ENCODE data around the gene TEKT4.
"Not testable (repeated sequence)": the region's sequence is repeated elsewhere in the genome, so short reads cannot be mapped to it uniquely, and the experiment has no call there.

The TEKT4 gene, protein sequence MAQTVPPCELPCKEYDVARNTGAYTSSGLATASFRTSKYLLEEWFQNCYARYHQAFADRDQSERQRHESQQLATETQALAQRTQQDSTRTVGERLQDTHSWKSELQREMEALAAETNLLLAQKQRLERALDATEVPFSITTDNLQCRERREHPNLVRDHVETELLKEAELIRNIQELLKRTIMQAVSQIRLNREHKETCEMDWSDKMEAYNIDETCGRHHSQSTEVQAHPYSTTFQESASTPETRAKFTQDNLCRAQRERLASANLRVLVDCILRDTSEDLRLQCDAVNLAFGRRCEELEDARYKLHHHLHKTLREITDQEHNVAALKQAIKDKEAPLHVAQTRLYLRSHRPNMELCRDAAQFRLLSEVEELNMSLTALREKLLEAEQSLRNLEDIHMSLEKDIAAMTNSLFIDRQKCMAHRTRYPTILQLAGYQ

DNA sequence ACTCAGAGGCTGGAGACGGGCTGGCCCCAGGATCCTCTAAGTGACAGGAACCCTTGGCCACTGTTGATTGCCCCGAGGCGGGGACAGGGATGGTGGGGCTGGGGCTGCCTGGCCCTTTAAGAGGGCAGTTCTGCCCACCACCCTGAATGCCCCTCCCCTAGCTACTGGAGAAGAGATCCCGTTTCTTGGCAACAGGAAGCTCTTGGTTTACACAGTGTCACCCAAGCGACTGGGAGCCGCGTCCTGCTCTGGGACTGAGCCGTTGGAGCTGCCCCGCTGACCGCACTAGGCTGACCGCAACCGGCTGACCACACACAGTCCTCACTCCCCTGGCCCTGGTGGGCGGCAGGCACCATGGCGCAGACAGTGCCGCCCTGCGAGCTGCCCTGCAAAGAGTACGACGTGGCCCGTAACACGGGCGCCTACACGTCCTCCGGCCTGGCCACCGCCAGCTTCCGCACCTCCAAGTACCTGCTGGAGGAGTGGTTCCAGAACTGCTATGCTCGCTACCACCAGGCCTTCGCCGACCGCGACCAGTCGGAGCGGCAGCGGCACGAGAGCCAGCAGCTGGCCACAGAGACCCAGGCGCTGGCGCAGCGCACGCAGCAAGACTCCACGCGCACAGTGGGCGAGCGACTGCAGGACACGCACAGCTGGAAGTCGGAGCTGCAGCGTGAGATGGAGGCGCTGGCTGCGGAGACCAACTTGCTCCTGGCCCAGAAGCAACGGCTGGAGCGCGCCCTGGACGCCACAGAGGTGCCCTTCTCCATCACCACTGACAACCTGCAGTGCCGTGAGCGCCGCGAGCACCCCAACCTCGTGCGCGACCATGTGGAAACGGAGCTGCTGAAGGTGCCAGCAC lies at the start of gene TEKT4:
Gene TEKT4 (plus strand): TSS at position 205 of the 862 bp plus-strand sequence. CDS start 150 bp downstream, at position 355.
- H4K20me1 ChIP-seq (ENCODE audit: insufficient read depth, low read length), result no peaks in the 10 kb centered on the region
- H2AFZ ChIP-seq (ENCODE audit: low read length), result no peak within 1 kb of the TSS
- H3K27me3 ChIP-seq (ENCODE audit: insufficient read depth, low read length), result 0 out of 2 replicates have a peak, but pooled peaks cover 4% of the 10 kb centered on the region
- H3K4me2 ChIP-seq (ENCODE audit: low read length), result no peak within 1 kb of the TSS
- no peaks in the 10 kb centered on the region for H3K9me2 ChIP-seq (ENCODE audit: low read depth, low read length)
- H3K4me3 ChIP-seq (ENCODE audit: low read depth, low read length, poor library complexity, severe bottlenecking), result no peak within 1 kb of the TSS
- no peaks in the 10 kb centered on the region for H3K9me3 ChIP-seq (ENCODE audit: low read length)
- H3K36me3 ChIP-seq (ENCODE audit: insufficient read depth, low read length), result no peaks in the 10 kb centered on the region
- no peaks in the 10 kb centered on the region for H3K4me1 ChIP-seq (ENCODE audit: insufficient read depth, low read length, severe bottlenecking)
- H3K9ac ChIP-seq (ENCODE audit: low read length), result no peak within 1 kb of the TSS
- H3K27ac ChIP-seq (ENCODE audit: low read depth, low read length, poor library complexity, severe bottlenecking), result no peak within 1 kb of the TSS
- no peaks in the 10 kb centered on the region for H3F3A ChIP-seq (ENCODE audit: insufficient read depth, low read length)
- H3K79me2 ChIP-seq (ENCODE audit: insufficient read depth, low read length), result no peaks in the 10 kb centered on the region
- TF ChIP-seq, protein P1, sequence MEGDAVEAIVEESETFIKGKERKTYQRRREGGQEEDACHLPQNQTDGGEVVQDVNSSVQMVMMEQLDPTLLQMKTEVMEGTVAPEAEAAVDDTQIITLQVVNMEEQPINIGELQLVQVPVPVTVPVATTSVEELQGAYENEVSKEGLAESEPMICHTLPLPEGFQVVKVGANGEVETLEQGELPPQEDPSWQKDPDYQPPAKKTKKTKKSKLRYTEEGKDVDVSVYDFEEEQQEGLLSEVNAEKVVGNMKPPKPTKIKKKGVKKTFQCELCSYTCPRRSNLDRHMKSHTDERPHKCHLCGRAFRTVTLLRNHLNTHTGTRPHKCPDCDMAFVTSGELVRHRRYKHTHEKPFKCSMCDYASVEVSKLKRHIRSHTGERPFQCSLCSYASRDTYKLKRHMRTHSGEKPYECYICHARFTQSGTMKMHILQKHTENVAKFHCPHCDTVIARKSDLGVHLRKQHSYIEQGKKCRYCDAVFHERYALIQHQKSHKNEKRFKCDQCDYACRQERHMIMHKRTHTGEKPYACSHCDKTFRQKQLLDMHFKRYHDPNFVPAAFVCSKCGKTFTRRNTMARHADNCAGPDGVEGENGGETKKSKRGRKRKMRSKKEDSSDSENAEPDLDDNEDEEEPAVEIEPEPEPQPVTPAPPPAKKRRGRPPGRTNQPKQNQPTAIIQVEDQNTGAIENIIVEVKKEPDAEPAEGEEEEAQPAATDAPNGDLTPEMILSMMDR (IDR thresholded peaks at IDR 0.05; ENCODE audit: low read length), result no peak
- TF ChIP-seq EZH2 (IDR thresholded peaks at IDR 0.05; ENCODE audit: borderline replicate concordance, low read length), result no peak

DNA sequence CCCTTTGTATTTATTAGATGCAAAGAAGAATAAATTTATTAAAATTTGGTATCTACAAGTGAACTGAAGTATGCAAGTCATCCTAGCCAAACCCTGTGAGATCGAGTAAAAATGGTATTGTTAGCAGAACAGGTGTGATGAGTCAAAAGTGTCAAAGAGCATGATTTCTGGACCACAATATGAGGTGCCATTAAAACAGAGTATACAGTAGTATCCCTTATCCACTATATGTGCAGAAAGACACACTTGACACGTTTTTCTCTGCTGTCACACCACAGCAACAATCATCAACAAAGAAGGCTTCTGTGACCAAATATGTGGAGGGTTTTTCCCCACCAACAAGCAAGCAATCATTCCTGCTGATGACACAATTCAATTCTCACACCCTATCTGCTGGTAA lies 32.0 kb upstream of the TEKT4 start:
- not testable (repeated sequence) for H3K9ac ChIP-seq (ENCODE audit: low read length); H3K4me3 ChIP-seq (ENCODE audit: low read depth, low read length, poor library complexity, severe bottlenecking); H4K20me1 ChIP-seq (ENCODE audit: insufficient read depth, low read length); H3K9me3 ChIP-seq (ENCODE audit: low read length); H3K9me2 ChIP-seq (ENCODE audit: low read depth, low read length); H3K36me3 ChIP-seq (ENCODE audit: insufficient read depth, low read length); H3K27me3 ChIP-seq (ENCODE audit: insufficient read depth, low read length); H3F3A ChIP-seq (ENCODE audit: insufficient read depth, low read length); H3K79me2 ChIP-seq (ENCODE audit: insufficient read depth, low read length); H2AFZ ChIP-seq (ENCODE audit: low read length); H3K4me2 ChIP-seq (ENCODE audit: low read length); H3K27ac ChIP-seq (ENCODE audit: low read depth, low read length, poor library complexity, severe bottlenecking); H3K4me1 ChIP-seq (ENCODE audit: insufficient read depth, low read length, severe bottlenecking)

DNA sequence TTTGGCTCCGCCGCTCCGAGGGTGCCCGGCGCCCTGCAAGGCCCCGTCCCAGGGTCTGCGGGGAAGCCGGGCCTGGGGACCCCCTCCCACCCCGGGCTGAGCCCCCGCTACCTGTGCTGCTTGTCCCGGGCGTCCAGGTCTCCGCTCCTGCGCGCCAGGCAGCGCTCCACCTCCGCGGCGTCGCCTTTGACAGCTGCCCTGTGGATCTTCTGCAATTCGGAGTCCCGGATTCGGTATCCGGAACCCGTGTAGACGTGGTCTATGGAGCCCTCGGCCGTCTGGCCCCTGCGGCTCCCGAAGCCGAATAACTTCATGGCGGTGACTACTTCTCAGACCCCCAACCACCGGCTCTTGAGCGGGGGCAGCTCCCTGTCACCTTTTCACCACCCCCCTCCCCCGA lies 14.4 kb upstream of the TEKT4 start:
- H3K36me3 ChIP-seq (ENCODE audit: insufficient read depth, low read length); H3K4me2 ChIP-seq (ENCODE audit: low read length); H3K27ac ChIP-seq (ENCODE audit: low read depth, low read length, poor library complexity, severe bottlenecking); H3K9me3 ChIP-seq (ENCODE audit: low read length); H3K4me3 ChIP-seq (ENCODE audit: low read depth, low read length, poor library complexity, severe bottlenecking); H3K4me1 ChIP-seq (ENCODE audit: insufficient read depth, low read length, severe bottlenecking); H3K27me3 ChIP-seq (ENCODE audit: insufficient read depth, low read length); H3K79me2 ChIP-seq (ENCODE audit: insufficient read depth, low read length); H3K9me2 ChIP-seq (ENCODE audit: low read depth, low read length); H3K9ac ChIP-seq (ENCODE audit: low read length); H2AFZ ChIP-seq (ENCODE audit: low read length); H3F3A ChIP-seq (ENCODE audit: insufficient read depth, low read length); H4K20me1 ChIP-seq (ENCODE audit: insufficient read depth, low read length): not testable (repeated sequence)

DNA sequence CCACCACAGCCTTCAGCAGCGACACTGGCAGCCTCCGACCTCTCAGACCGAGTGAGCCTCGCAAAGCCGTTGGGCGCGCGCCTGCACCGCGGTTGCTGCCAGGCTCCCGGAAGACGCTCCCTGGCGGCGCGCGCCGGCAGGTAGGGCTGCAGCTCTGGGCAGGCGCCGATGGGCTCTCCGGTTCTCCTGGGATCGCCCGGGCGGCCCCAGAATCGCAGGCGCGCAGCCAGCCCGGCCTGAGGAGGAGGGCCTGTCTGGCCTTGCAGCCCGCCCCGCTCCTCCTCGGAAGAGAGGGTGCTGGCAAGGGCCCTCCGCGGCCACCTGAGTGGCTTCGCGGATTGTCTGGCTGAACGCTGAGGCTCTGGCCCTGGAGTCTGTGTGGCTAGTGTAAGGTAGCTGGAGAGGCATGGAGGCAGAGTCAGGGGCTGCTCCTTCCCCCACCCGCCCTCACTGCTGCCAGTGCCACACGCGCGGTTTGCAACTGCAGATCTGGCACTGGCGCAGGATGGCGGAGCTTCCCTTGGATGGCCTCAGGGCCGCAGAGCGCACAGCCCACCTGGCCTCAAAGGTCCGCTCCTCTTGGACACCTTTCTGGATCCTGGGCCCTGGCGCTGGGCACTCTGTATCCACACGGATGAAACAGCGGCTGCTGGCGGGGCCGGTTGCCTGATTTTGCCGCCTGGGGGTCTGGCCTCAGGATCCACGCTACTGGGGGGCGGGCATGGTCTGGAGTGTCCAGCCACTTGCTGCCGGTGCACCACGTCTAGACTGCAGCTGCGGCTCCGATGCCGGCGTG lies 13.7 kb upstream of the TEKT4 start:
- not testable (repeated sequence) for H3K9me3 ChIP-seq (ENCODE audit: low read length); H3K4me1 ChIP-seq (ENCODE audit: insufficient read depth, low read length, severe bottlenecking); H3K4me3 ChIP-seq (ENCODE audit: low read depth, low read length, poor library complexity, severe bottlenecking); H3K79me2 ChIP-seq (ENCODE audit: insufficient read depth, low read length); H4K20me1 ChIP-seq (ENCODE audit: insufficient read depth, low read length); H3K9ac ChIP-seq (ENCODE audit: low read length); H3F3A ChIP-seq (ENCODE audit: insufficient read depth, low read length); H3K4me2 ChIP-seq (ENCODE audit: low read length); H3K36me3 ChIP-seq (ENCODE audit: insufficient read depth, low read length); H3K9me2 ChIP-seq (ENCODE audit: low read depth, low read length); H3K27ac ChIP-seq (ENCODE audit: low read depth, low read length, poor library complexity, severe bottlenecking); H2AFZ ChIP-seq (ENCODE audit: low read length); H3K27me3 ChIP-seq (ENCODE audit: insufficient read depth, low read length)

DNA sequence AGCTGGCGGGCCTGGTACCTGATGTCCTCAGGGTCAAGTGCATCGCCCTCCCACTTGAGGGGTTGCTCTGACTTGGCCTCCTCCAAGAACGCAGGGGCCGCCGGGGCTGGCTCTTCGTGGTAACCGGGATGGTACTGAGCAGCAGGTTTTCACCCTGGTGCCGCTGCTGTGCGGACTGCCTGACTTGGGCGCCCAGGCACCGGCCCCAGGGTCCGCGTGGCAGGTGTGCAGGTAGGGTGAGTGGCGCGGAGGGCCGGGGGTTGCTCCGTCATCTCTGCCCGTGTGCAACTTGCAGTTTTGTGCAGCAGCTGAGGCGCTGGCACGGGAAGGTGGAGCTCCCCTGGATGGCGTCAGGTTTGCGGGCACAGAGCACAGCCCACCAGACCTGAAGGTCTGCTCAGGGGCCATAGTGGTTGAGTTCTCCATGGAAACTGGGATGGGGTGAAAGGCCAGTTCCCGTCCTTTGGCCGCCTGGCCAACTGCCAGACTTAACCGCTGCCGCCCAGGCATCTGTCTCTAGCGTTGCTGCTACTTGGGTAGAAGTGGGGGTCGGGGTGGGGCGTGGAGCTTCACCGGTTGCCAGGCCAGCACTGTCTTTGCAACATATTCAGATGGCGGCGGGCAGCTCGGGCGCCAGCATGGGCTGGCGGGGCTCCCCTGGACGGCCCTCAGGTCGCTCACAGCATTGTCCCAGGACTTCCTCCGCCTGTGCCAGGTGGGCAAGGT lies 12.9 kb upstream of the TEKT4 start:
- not testable (repeated sequence) for H3K9me3 ChIP-seq (ENCODE audit: low read length); H3K27me3 ChIP-seq (ENCODE audit: insufficient read depth, low read length); H3K36me3 ChIP-seq (ENCODE audit: insufficient read depth, low read length); H3K4me3 ChIP-seq (ENCODE audit: low read depth, low read length, poor library complexity, severe bottlenecking); H3K4me1 ChIP-seq (ENCODE audit: insufficient read depth, low read length, severe bottlenecking); H3K9me2 ChIP-seq (ENCODE audit: low read depth, low read length); H3K9ac ChIP-seq (ENCODE audit: low read length); H3K79me2 ChIP-seq (ENCODE audit: insufficient read depth, low read length); H3K4me2 ChIP-seq (ENCODE audit: low read length); H3F3A ChIP-seq (ENCODE audit: insufficient read depth, low read length); H4K20me1 ChIP-seq (ENCODE audit: insufficient read depth, low read length); H2AFZ ChIP-seq (ENCODE audit: low read length); H3K27ac ChIP-seq (ENCODE audit: low read depth, low read length, poor library complexity, severe bottlenecking)
